Activated naive CD4-positive, alpha-beta T cell treated with anti-CD3 and anti-CD28 coated beads, Interleukin-2, amount 10 ng/mL, durations not matched to agents 7 days and 5 days (primary cell): Measurements from ENCODE around the gene FNDC3B.

ENCODE experiments used
- CTCF ChIA-PET: fragments of 350-600 bp; sonication (Branson Sonifier 250); formaldehyde crosslinking; loops from one replicate; lab custom pipeline; 2021; ENCODE audit warnings: antibody characterized with exemption; lab: Charles Lee
- DNase-seq: peaks from one replicate; pipeline ENCODE4 v3.0.0-alpha.2; 2020
- H3K27ac Mint-ChIP-seq: one replicate; pipeline ENCODE4 v1.8.0; 2021; ENCODE audit warnings: mild to moderate bottlenecking, moderate library complexity, mixed read lengths
- H3K27me3 Mint-ChIP-seq: one replicate; pipeline ENCODE4 v1.8.0; 2021; ENCODE audit warnings: mild to moderate bottlenecking, mixed read lengths
- H3K36me3 Mint-ChIP-seq: one replicate; pipeline ENCODE4 v1.8.0; 2021; ENCODE audit warnings: mixed read lengths
- H3K4me1 Mint-ChIP-seq: one replicate; pipeline ENCODE4 v1.8.0; 2021; ENCODE audit warnings: mixed read lengths
- H3K4me3 Mint-ChIP-seq: one replicate; pipeline ENCODE4 v1.8.0; 2021; ENCODE audit warnings: mild to moderate bottlenecking, moderate library complexity, mixed read lengths
- H3K9me3 Mint-ChIP-seq: one replicate; pipeline ENCODE4 v1.8.0; 2021; ENCODE audit warnings: mixed read lengths

The FNDC3B gene

DNA sequence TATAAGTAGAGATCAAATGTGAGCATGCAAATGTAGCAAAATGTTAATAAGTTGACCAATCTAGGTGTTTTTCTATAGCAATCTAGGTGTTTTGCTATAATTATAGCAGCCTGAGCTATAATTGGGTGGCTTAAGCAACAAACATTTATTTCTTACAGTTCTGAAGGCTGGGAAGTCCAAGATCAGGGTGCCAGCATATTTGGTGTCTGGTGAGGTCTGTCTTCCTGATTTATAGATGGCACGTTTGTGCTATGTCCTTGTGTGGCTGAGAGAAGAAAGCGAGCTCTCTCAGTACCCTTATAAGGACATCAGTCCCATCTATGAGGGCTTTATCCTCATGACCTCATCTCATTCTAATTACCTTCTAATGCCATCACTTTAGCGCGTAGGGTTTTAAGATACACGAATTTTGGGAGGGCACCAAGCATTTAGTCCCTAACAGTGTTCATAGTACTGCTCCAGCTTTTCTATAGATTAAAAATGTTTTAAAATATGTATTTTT is 237.8 kb downstream of the FNDC3B start:
- H3K36me3 Mint-ChIP-seq = no peaks in the 10 kb centered on the region
- CTCF ChIA-PET = no interaction called here
- no peak overlapping the region for H3K27ac Mint-ChIP-seq

GRCh38 chr3:172279191-172279640 is 239.8 kb downstream of the FNDC3B start:
- H3K9me3 Mint-ChIP-seq = no peaks in the 10 kb centered on the region
- no peak overlapping the region for H3K4me3 Mint-ChIP-seq
- no peaks in the 10 kb centered on the region for H3K36me3 Mint-ChIP-seq
- no peak overlapping the region for H3K27ac Mint-ChIP-seq
- H3K27me3 Mint-ChIP-seq = no peaks in the 10 kb centered on the region
- H3K4me1 Mint-ChIP-seq = no peaks in the 10 kb centered on the region
- DNase-seq = no peak
- CTCF ChIA-PET = no interaction called here

More for the DNA sequence above, 237.8 kb downstream of the FNDC3B start:
- Mint-ChIP-seq H3K4me1 (no peaks in the 10 kb centered on the region), H3K27me3 (no peaks in the 10 kb centered on the region), H3K9me3 (no peaks in the 10 kb centered on the region), H3K4me3 (no peak overlapping the region)
- no peak for DNase-seq

DNA sequence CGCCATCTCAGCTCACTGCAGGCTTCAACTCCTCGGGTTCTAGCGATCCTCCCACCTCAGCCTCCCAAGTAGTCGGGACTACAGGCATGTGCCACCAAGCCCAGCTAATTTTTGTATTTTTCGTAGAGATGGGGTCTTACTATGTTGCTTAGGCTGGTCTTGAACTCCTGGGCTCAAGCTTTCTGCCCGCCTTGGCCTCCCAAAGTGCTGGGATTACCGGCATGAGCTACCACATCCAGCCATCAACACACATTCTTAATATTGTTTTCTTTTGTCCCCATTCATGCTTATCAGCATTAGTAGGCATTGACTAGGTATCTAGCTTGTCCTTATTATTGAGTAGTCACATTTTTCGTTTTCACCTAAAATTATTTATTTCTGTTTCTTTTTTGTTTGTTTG is 240.6 kb downstream of the FNDC3B start:
- H3K4me3 Mint-ChIP-seq = no peak overlapping the region

DNA sequence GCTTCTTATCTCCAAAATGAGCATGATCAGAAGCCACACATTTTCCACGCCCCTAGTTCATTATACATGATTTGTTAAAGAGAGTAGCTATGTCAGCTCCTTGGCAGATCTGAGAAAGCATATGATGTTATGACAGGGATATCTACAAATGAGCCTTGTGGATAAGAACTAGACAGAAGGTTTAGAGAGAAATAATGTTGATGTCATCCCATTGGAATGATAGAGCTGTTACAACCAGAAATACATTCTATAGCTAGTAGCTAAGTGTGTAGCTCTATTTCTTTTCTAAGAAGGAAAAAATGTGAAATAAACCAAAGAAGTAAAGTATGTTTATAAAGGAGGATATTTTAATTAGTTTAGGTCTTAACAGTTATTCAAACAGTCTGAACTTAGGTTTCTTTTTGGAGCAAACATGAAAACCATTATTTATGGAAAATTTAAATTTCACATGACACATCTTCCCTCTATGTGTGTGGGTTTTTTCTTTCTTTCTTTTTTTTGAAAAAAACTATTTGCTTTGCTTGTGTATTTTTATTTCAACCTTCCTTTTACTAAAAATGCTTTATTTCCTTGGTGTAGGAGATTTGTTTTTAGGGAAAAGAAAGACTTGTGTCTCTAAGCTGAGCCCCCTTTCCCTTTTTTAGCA is 241.2 kb downstream of the FNDC3B start:
- H3K27me3 Mint-ChIP-seq = no peaks in the 10 kb centered on the region
- H3K4me3 Mint-ChIP-seq = no peak overlapping the region
- H3K36me3 Mint-ChIP-seq = no peaks in the 10 kb centered on the region
- no peak overlapping the region for H3K27ac Mint-ChIP-seq
- no peaks in the 10 kb centered on the region for H3K4me1 Mint-ChIP-seq
- DNase-seq = no peak
- H3K9me3 Mint-ChIP-seq = no peaks in the 10 kb centered on the region
- CTCF ChIA-PET = interaction anchor here (0.6 to 1.3 kb wide), 3 partner anchors 52 to 826 kb away, joined by 3 to 5 read pairs (median 4); no protein-coding TSS in a partner anchor

More for the DNA sequence above, 240.6 kb downstream of the FNDC3B start:
- H3K9me3 Mint-ChIP-seq = no peaks in the 10 kb centered on the region
- no peaks in the 10 kb centered on the region for H3K27me3 Mint-ChIP-seq
- no peak for DNase-seq
- H3K36me3 Mint-ChIP-seq = no peaks in the 10 kb centered on the region
- H3K4me1 Mint-ChIP-seq = no peaks in the 10 kb centered on the region
- no peak overlapping the region for H3K27ac Mint-ChIP-seq
- CTCF ChIA-PET = interaction anchor here (0.6 to 1.2 kb wide), 2 partner anchors 245 to 825 kb away, joined by 3 to 4 read pairs; no protein-coding TSS in a partner anchor

DNA sequence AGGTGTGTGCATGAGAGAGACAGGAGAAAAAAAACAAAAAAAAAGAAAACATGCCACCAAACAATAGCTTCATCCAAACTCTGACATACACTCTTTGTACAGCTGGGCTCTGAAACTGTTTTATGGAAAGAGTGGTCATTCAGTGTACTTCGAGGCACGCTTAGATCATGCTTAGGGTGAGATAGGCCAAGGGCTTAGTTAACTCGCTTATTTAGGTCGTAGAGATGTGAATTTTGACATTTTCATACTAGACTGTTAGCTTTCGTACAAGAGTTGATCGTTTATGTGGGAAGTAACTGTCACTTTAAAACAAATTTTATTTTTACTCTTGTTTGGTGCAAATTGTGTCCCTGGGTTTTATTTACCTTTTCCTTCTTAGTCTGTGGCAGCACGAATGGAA is 242.5 kb downstream of the FNDC3B start:
- Mint-ChIP-seq H3K36me3 (no peaks in the 10 kb centered on the region), H3K4me1 (no peaks in the 10 kb centered on the region), H3K27me3 (no peaks in the 10 kb centered on the region), H3K9me3 (no peaks in the 10 kb centered on the region), H3K4me3 (no peak overlapping the region), H3K27ac (no peak overlapping the region)
- CTCF ChIA-PET = interaction anchor here (1.3 kb wide), 1 partner anchor 50 kb away, joined by 5 read pairs; no protein-coding TSS in a partner anchor
- no peak for DNase-seq

- no peak for DNase-seq
- Mint-ChIP-seq H3K9me3 (no peaks in the 10 kb centered on the region), H3K4me1 (no peaks in the 10 kb centered on the region), H3K27ac (no peak overlapping the region), H3K4me3 (no peak overlapping the region), H3K27me3 (no peaks in the 10 kb centered on the region), H3K36me3 (no peaks in the 10 kb centered on the region)
- CTCF ChIA-PET = interaction anchor here (1.1 kb wide), 1 partner anchor 245 kb away, joined by 3 read pairs; no protein-coding TSS in a partner anchor
Observed at GRCh38 chr3:172282850-172283249, 243.5 kb downstream of the FNDC3B start.

GRCh38 chr3:172283841-172284357 is 244.5 kb downstream of the FNDC3B start:
- no peaks in the 10 kb centered on the region for H3K27me3 Mint-ChIP-seq
- H3K4me3 Mint-ChIP-seq = no peak overlapping the region
- H3K36me3 Mint-ChIP-seq = no peaks in the 10 kb centered on the region
- peaks cover 8% of the 10 kb centered on the region for H3K4me1 Mint-ChIP-seq
- CTCF ChIA-PET = interaction anchor here (1.1 kb wide), 1 partner anchor 246 kb away, joined by 3 read pairs; no protein-coding TSS in a partner anchor
- DNase-seq = no peak
- H3K9me3 Mint-ChIP-seq = no peaks in the 10 kb centered on the region
- no peak overlapping the region for H3K27ac Mint-ChIP-seq

DNA sequence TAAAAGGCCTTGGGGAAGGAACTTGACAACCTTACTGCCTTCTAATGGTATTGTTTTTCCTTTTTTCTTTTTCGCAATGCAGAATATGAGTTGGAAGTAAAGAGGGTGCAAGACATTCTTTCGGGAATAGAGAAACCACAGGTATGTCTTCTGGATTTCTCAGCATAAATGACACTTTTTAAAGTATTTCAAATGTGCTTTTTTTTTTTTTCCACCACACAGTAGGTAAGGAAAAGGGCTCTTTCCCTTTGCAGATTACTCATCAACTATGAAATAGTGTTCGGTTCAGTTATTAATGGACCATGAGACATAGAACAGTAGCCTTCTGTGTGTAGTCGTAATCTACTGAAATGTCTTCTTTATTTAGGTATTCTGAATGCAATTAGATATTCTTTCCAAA is 246.5 kb downstream of the FNDC3B start:
- Mint-ChIP-seq H3K36me3 (no peaks in the 10 kb centered on the region), H3K4me1 (peaks cover 16% of the 10 kb centered on the region), H3K27ac (no peak overlapping the region), H3K4me3 (no peak overlapping the region), H3K27me3 (no peaks in the 10 kb centered on the region), H3K9me3 (no peaks in the 10 kb centered on the region)
- CTCF ChIA-PET = no interaction called here
- DNase-seq = no peak

DNA sequence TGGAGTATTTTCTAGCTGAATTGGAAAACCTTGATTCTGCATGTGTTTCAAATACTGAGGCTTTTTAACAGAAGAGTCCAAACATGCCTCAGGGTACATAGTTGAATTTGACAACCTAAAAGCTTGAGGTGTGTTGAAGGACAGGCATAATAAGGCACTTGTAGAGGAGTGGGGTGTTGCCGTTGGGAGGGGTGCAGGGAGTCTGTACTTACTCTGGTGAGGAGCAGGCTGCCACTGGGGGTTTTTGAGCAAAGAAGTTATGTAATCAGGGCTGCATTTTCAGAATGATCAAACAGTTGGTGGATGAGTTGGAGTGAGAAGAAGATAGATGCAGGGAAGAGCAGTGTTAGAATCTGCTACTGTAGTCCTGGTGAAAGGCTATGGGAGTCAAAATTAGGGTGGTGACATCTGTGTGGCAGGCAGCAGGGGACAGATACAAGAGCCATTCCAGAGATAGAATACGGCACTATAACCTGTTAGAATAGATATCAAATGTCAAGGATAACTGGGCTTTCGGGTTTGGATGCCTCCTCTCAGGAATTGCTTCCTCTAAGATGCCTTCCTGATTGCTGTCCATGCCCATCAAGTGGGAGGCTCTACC is 247.3 kb downstream of the FNDC3B start:
- Mint-ChIP-seq H3K4me1 (peaks cover 16% of the 10 kb centered on the region), H3K36me3 (no peaks in the 10 kb centered on the region), H3K27me3 (no peaks in the 10 kb centered on the region), H3K27ac (no peak overlapping the region), H3K9me3 (no peaks in the 10 kb centered on the region), H3K4me3 (no peak overlapping the region)
- CTCF ChIA-PET = no interaction called here
- DNase-seq = no peak

- Mint-ChIP-seq H3K27me3 (no peaks in the 10 kb centered on the region), H3K36me3 (no peaks in the 10 kb centered on the region), H3K27ac (no peak overlapping the region), H3K9me3 (no peaks in the 10 kb centered on the region), H3K4me1 (peaks cover 16% of the 10 kb centered on the region), H3K4me3 (no peak overlapping the region)
- no peak for DNase-seq
- CTCF ChIA-PET = no interaction called here
Observed at GRCh38 chr3:172287937-172288477, 248.6 kb downstream of the FNDC3B start.

DNA sequence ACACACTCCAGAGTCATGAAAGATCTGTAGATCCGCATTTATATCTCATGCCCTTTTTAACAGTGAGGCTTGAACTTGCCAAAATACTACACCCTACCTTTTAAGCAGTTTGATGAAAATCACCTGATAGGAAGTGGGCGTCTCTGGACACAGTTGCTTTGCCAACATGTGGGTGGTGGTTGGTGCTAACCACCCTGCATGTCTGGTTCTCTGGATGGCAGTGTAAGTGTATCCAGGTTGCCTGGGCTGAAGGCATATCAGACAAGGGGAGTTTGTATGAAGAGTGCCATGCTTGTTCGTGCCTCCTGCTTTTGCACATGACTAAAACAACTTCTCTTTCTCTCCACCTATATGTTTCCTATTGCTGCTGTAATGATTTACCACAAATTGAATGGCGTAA is 249.3 kb downstream of the FNDC3B start:
- no peaks in the 10 kb centered on the region for H3K27me3 Mint-ChIP-seq
- CTCF ChIA-PET = no interaction called here

GRCh38 chr3:172289583-172289982 is 250.2 kb downstream of the FNDC3B start:
- H3K4me1 Mint-ChIP-seq = peaks cover 16% of the 10 kb centered on the region
- no peaks in the 10 kb centered on the region for H3K36me3 Mint-ChIP-seq
- CTCF ChIA-PET = no interaction called here
- no peaks in the 10 kb centered on the region for H3K27me3 Mint-ChIP-seq
- no peaks in the 10 kb centered on the region for H3K9me3 Mint-ChIP-seq
- no peak for DNase-seq
- H3K27ac Mint-ChIP-seq = no peak overlapping the region
- H3K4me3 Mint-ChIP-seq = no peak overlapping the region

More for the DNA sequence above, 249.3 kb downstream of the FNDC3B start:
- no peaks in the 10 kb centered on the region for H3K36me3 Mint-ChIP-seq
- H3K9me3 Mint-ChIP-seq = no peaks in the 10 kb centered on the region
- no peak overlapping the region for H3K27ac Mint-ChIP-seq
- H3K4me3 Mint-ChIP-seq = no peak overlapping the region
- peaks cover 16% of the 10 kb centered on the region for H3K4me1 Mint-ChIP-seq
- DNase-seq = peak; percentile 33

GRCh38 chr3:172290457-172290856 is 251.1 kb downstream of the FNDC3B start:
- Mint-ChIP-seq H3K9me3 (no peaks in the 10 kb centered on the region), H3K4me3 (no peak overlapping the region), H3K27me3 (no peaks in the 10 kb centered on the region), H3K36me3 (no peaks in the 10 kb centered on the region), H3K27ac (no peak overlapping the region), H3K4me1 (peaks cover 16% of the 10 kb centered on the region)
- DNase-seq = no peak
- CTCF ChIA-PET = no interaction called here

DNA sequence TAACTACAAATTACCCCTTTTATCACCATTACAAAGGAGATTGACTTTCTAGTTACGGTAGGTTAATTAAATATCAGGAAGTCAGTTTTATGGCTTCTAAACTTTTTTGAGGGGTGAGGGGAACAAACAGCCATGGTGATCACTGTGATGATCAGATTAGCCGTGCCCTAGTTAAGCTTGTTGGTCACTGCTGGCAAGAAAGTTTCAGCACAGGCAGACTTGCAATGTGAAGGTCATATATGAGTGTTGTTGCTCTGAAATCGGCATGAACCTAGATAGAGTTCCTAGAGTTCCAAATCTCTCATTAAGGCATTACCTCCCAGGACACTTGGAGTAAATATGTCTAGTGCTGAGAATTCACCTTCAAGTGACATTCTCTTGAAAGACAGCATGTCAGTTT is 252.3 kb downstream of the FNDC3B start:
- Mint-ChIP-seq H3K36me3 (no peaks in the 10 kb centered on the region), H3K27ac (no peak overlapping the region), H3K4me3 (no peak overlapping the region), H3K27me3 (no peaks in the 10 kb centered on the region), H3K9me3 (no peaks in the 10 kb centered on the region), H3K4me1 (peaks cover 16% of the 10 kb centered on the region)
- CTCF ChIA-PET = no interaction called here
- DNase-seq = no peak
